Left ventricle myocardium inferior (tissue), 1 donor: ENCODE data around the gene S100A5. TPM values are rescaled to one million over a fixed set of nuclear protein-coding genes. Genes with fewer than 3 reads are reported as not detected.
"Not testable (repeated sequence)": the region's sequence is repeated elsewhere in the genome, so short reads cannot be mapped to it uniquely, and the experiment has no call there.

Experiments
- DNase-seq: peaks from one replicate; pipeline ENCODE4 v3.0.0-alpha.2; 2020
- H3K27ac ChIP-seq: fragments of 200-600 bp; replicated peaks from 2 replicates; pipeline ENCODE4 v1.8.0; 2021
- H3K27me3 ChIP-seq: fragments of 200-600 bp; 2 replicates; pipeline ENCODE4 v1.8.0; 2021; ENCODE audit warnings: low read depth
- H3K36me3 ChIP-seq: fragments of 200-600 bp; 2 replicates; pipeline ENCODE4 v1.8.0; 2021
- H3K4me1 ChIP-seq: fragments of 200-600 bp; 2 replicates; pipeline ENCODE4 v1.8.0; 2021
- H3K4me3 ChIP-seq: fragments of 200-600 bp; 2 replicates; pipeline ENCODE4 v1.8.0; 2021; ENCODE audit warnings: mild to moderate bottlenecking, moderate library complexity
- H3K9me3 ChIP-seq: fragments of 200-600 bp; replicated peaks from 2 replicates; pipeline ENCODE4 v1.8.0; 2021
- intact Hi-C: fragments of 100-400 bp; cut with micrococcal nuclease; formaldehyde crosslinking; loops from one replicate; pipeline ENCODE4 v1.11.0; 2022
- long read RNA-seq: library from polyadenylated mRNA; unstranded; transcript quantifications from one replicate; pipeline ENCODE4 v2.0.0, GENCODE V29; 2021
- total RNA-seq: library from RNA; stranded (reverse); fragmentation: NEBNext Ultra II Directional; extraction: Animal tissue kit (Norgen Biotek cat#: 25700); gene quantifications from one replicate; pipeline ENCODE4 v1.2.1, GENCODE V29; 2021
- TF ChIP-seq, protein P1 (sequence below): fragments of 200-600 bp; IDR thresholded peaks from 2 replicates; pipeline ENCODE4 v1.8.0; 2021; ENCODE audit warnings: antibody characterized with exemption, mild to moderate bottlenecking, borderline replicate concordance
- donor health status: DM: no; HTN: yes; CAD: no; lungs with severe emphysema.

Gene S100A5
- not detected for total RNA-seq
- long read RNA-seq: 0 reads

DNA sequence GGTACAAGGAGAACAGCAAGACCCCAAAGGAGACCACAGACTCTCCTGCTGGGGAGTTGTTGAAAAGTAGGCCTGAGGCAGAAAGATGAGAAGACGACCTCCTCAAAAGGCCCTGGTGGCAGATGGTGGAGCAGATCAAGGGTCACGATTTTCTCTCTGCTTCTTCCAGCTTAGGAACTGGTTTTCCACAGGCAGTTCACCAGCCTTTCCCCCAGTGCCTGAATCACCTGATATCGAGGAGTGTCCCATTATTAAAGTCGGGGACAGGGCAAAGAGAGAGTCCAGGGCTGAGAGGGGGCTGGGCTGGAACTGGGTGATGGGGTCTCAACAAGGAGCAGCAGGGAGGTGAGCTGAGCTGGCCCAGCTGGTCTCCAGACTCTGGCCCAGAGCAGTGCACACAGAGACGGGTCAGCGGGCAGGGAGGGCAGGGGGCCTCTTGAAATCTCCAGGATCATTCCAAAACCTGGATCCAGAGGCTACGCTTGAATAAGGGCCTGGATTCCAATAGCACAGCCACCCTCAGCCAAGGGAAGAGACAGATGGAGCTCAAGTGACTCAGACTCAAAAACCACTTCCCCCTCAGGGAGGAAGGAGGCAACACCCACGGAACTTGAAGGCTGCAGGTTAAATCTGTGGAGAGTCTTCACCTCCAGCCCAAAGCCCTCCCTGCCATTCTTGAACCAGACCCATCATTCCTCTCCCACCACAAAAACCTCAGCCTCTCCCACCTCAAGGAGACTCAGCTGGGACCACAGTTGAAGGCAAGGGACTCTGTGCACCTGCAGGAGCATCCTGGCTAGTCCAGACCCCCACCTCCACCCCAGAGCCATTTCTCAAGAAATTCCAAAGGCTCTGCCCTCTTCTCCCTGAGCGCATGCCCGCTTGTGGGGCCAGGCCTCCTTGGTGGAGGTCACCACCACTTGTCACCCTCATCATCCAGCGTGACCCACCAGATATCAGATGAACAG is at the start of gene S100A5:
TSS of gene S100A5 (minus strand) at position 541 of the 968 bp plus-strand sequence. CDS start 743 bp downstream, outside the sequence.
- no peak for DNase-seq
- Histone ChIP-seq H3K9me3 (no peaks in the 10 kb centered on the region), H3K27ac (peak within 1 kb of the TSS; percentile 27), H3K36me3 (no peaks in the 10 kb centered on the region), H3K27me3 (no peaks in the 10 kb centered on the region), H3K4me3 (no peak within 1 kb of the TSS), H3K4me1 (peaks cover 48% of the 10 kb centered on the region)
- TF ChIP-seq, protein P1, sequence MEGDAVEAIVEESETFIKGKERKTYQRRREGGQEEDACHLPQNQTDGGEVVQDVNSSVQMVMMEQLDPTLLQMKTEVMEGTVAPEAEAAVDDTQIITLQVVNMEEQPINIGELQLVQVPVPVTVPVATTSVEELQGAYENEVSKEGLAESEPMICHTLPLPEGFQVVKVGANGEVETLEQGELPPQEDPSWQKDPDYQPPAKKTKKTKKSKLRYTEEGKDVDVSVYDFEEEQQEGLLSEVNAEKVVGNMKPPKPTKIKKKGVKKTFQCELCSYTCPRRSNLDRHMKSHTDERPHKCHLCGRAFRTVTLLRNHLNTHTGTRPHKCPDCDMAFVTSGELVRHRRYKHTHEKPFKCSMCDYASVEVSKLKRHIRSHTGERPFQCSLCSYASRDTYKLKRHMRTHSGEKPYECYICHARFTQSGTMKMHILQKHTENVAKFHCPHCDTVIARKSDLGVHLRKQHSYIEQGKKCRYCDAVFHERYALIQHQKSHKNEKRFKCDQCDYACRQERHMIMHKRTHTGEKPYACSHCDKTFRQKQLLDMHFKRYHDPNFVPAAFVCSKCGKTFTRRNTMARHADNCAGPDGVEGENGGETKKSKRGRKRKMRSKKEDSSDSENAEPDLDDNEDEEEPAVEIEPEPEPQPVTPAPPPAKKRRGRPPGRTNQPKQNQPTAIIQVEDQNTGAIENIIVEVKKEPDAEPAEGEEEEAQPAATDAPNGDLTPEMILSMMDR: no peak
- intact Hi-C loops: no loop called here

DNA sequence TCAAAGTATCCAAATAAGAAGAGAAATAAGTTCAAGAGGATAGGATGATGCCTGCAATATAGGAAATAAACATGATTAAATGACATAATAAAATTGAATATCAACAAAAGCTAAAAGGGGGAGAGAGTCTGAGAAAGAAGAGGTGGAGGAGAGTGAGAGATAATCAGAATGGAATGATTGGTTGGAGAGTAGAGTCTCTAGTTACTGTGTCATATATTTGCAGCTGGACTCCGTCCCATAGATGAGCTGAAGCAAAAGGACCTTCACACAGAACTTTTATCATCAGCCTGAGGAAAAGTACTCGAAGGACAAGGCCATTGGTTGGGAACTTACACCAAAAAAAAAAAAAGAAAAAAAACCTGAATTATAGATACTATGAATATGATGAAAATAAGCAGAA is 47.7 kb upstream of the S100A5 start:
- intact Hi-C loops: no loop called here
- no peaks in the 10 kb centered on the region for H3K9me3 ChIP-seq
- peaks cover 9% of the 10 kb centered on the region for H3K4me1 ChIP-seq
- H3K27me3 ChIP-seq: no peaks in the 10 kb centered on the region
- no peak overlapping the region for H3K27ac ChIP-seq
- no peak overlapping the region for H3K4me3 ChIP-seq
- DNase-seq: no peak
- H3K36me3 ChIP-seq: no peaks in the 10 kb centered on the region
- TF ChIP-seq, protein P1: no peak

- H3K27ac ChIP-seq, H3K27me3 ChIP-seq, H3K4me3 ChIP-seq, H3K9me3 ChIP-seq, DNase-seq, H3K4me1 ChIP-seq, H3K36me3 ChIP-seq, intact Hi-C loops: not testable (repeated sequence)
Measured at GRCh38 chr1:153588033-153588432, 47.3 kb upstream of the S100A5 start.

DNA sequence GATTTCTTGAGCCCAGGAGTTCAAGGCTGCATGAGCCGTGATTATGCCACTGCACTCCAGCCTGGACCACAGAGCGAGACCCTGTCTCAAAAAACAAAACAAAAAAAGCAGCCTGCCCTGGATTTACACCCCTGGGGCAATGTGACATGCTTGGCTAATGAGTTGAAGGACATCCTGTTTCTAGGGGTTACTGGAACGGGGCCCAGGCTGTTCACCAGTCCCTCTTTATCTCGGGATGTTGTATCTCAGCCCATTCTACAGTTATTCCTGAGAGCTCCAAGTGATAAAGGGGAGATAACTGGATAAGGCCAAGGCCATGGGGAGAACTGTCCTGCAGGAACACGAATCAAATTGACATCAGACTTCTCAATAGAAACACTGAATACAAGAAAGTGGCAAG is 46.6 kb upstream of the S100A5 start:
- H3K9me3 ChIP-seq: no peaks in the 10 kb centered on the region
- TF ChIP-seq, protein P1: no peak
- H3K36me3 ChIP-seq: no peaks in the 10 kb centered on the region
- H3K4me3 ChIP-seq: no peak overlapping the region
- no peak for DNase-seq
- H3K27ac ChIP-seq: no peak overlapping the region
- peaks cover 9% of the 10 kb centered on the region for H3K4me1 ChIP-seq
- intact Hi-C loops: no loop called here
- H3K27me3 ChIP-seq: no peaks in the 10 kb centered on the region

- Histone ChIP-seq H3K9me3 (no peaks in the 10 kb centered on the region), H3K27me3 (no peaks in the 10 kb centered on the region), H3K36me3 (no peaks in the 10 kb centered on the region), H3K4me3 (no peak overlapping the region), H3K4me1 (peaks cover 9% of the 10 kb centered on the region), H3K27ac (no peak overlapping the region)
- no peak for DNase-seq
- TF ChIP-seq, protein P1: no peak
- intact Hi-C loops: no loop called here
Measured at GRCh38 chr1:153586347-153586746, 45.6 kb upstream of the S100A5 start.

DNA sequence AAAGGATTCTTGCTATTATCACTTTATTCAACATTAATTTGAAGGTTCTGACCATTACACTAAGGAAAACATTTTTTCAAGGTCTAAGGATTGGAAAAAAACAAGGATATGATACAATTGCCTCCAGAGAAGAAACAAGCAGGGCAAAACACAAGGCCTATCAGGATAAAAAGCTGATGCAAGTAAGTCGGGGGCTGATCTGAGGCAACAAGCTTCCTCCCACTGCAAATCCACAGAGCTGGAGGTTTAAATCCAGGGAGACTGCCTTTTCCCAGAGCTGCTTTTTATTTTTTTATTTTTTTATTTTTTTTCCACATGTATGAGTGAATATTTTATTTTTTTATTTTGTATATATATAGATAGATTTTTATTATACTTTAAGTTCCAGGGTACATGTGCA is 44.3 kb upstream of the S100A5 start:
- TF ChIP-seq, protein P1: no peak
- H3K27ac ChIP-seq: no peak overlapping the region
- peaks cover 9% of the 10 kb centered on the region for H3K4me1 ChIP-seq
- H3K27me3 ChIP-seq: no peaks in the 10 kb centered on the region
- H3K36me3 ChIP-seq: no peaks in the 10 kb centered on the region
- no peak overlapping the region for H3K4me3 ChIP-seq
- DNase-seq: no peak
- no peaks in the 10 kb centered on the region for H3K9me3 ChIP-seq
- intact Hi-C loops: no loop called here
